ENCODE data around the gene SYNE1. TPM values are rescaled to one million over a fixed set of nuclear protein-coding genes. Genes with fewer than 3 reads are reported as not detected.
A peak's percentile ranks its signal among the peaks of the same experiment; 100 is the strongest.

The SYNE1 gene
- polyA plus RNA-seq, 1 donor = 28.2 TPM

- no CpG with 5 or more reads among the region's 3 CpGs for WGBS (ENCODE audit: insufficient coverage, low lambda C conversion rate)
- Histone ChIP-seq H3K4me3 (ENCODE audit: low read length) (no peak overlapping the region), H3K27me3 (ENCODE audit: control insufficient read depth, insufficient read depth, low read length) (no peaks in the 10 kb centered on the region), H3K27ac (ENCODE audit: low read length) (no peak overlapping the region), H3K4me1 (ENCODE audit: control insufficient read depth, insufficient read depth, low read length) (peaks cover 5% of the 10 kb centered on the region), H3K36me3 (ENCODE audit: control insufficient read depth, insufficient read depth, low read length) (no peaks in the 10 kb centered on the region), H3K9me3 (ENCODE audit: control insufficient read depth, low read depth, low read length) (no peaks in the 10 kb centered on the region)
- DNase-seq = no peak
Measured at GRCh38 chr6:152309006-152309405, 328.2 kb downstream of the SYNE1 start.

- H3K27me3 ChIP-seq (ENCODE audit: control insufficient read depth, insufficient read depth, low read length) = no peaks in the 10 kb centered on the region
- WGBS (ENCODE audit: insufficient coverage, low lambda C conversion rate) = 83% methylated on average over 4 of the region's 5 CpGs
- H3K4me3 ChIP-seq (ENCODE audit: low read length) = no peak overlapping the region
- no peaks in the 10 kb centered on the region for H3K36me3 ChIP-seq (ENCODE audit: control insufficient read depth, insufficient read depth, low read length)
- H3K9me3 ChIP-seq (ENCODE audit: control insufficient read depth, low read depth, low read length) = no peaks in the 10 kb centered on the region
- no peak overlapping the region for H3K27ac ChIP-seq (ENCODE audit: low read length)
- no peak for DNase-seq
- peaks cover 3% of the 10 kb centered on the region for H3K4me1 ChIP-seq (ENCODE audit: control insufficient read depth, insufficient read depth, low read length)
Measured at GRCh38 chr6:152308306-152308705, 328.9 kb downstream of the SYNE1 start.

DNA sequence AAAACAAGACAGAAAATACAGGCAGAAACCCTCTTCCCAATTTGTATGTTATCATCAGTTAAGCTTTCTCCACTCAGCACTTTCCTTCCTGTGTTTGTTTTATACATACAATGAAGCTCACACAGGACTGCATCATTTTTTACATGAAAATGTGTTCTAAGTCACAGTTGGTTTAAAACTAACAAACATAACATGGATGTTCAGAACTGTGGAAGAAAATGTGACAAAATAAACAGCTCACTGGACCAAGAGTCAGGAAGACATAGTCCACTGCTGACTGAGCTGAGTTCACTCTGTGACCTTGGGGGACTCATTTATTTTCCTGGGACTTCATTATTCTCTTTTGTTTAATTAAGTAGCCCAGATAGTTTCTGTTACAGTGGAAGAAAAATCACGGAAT is 331.5 kb downstream of the SYNE1 start:
- Histone ChIP-seq H3K27me3 (ENCODE audit: control insufficient read depth, insufficient read depth, low read length) (no peaks in the 10 kb centered on the region), H3K9me3 (ENCODE audit: control insufficient read depth, low read depth, low read length) (no peaks in the 10 kb centered on the region), H3K4me3 (ENCODE audit: low read length) (no peak overlapping the region), H3K36me3 (ENCODE audit: control insufficient read depth, insufficient read depth, low read length) (no peaks in the 10 kb centered on the region), H3K27ac (ENCODE audit: low read length) (peak overlapping the region; percentile 6), H3K4me1 (ENCODE audit: control insufficient read depth, insufficient read depth, low read length) (peaks cover 3% of the 10 kb centered on the region)
- no peak for DNase-seq
- WGBS (ENCODE audit: insufficient coverage, low lambda C conversion rate) = no CpG with 5 or more reads among the region's 1 CpG

DNA sequence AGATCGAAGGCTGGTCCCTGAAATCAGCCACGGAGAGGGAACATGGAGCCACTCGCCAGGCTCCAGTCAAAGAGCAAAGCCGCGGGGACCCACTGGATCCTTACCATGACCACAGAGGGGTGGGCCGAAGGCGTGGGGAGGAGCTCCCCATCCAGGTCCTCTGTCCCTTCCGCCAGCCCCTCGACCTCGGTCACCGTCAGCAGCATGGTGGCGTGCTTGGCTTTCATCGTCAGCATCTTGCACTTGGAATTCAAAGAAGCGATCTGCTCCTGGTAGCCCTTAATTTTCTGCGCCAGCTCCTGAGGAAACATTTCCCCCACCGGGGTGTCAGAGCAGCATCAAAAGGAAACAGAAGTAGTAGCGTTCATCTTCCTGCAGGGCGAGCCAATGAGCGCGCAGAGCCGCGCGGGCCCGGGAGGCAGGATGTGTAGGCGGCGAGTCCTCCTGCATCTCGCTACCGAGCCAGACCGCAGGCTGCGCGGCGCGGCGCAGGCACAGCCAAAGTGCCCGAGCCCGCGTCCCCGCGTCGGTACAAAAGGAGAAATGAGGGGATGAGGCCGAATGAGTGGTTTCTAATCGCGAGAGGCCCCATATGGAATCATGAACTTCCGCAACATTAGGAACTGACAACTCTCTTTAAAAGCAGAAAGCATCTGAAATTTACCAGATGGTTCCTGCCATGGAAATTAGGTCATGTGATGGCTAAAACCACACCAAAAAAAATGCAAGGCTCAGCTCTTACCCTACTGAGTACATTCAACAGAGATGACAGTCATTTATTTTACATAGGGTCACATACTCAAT is 335.2 kb downstream of the SYNE1 start:
- Histone ChIP-seq H3K36me3 (ENCODE audit: control insufficient read depth, insufficient read depth, low read length) (no peaks in the 10 kb centered on the region), H3K27me3 (ENCODE audit: control insufficient read depth, insufficient read depth, low read length) (no peaks in the 10 kb centered on the region), H3K4me1 (ENCODE audit: control insufficient read depth, insufficient read depth, low read length) (peaks cover 3% of the 10 kb centered on the region), H3K27ac (ENCODE audit: low read length) (peak overlapping the region; percentile 69), H3K4me3 (ENCODE audit: low read length) (peak overlapping the region; percentile 55), H3K9me3 (ENCODE audit: control insufficient read depth, low read depth, low read length) (no peaks in the 10 kb centered on the region)
- no CpG with 5 or more reads among the region's 44 CpGs for WGBS (ENCODE audit: insufficient coverage, low lambda C conversion rate)
- peak; percentile 81 to 85 for DNase-seq

DNA sequence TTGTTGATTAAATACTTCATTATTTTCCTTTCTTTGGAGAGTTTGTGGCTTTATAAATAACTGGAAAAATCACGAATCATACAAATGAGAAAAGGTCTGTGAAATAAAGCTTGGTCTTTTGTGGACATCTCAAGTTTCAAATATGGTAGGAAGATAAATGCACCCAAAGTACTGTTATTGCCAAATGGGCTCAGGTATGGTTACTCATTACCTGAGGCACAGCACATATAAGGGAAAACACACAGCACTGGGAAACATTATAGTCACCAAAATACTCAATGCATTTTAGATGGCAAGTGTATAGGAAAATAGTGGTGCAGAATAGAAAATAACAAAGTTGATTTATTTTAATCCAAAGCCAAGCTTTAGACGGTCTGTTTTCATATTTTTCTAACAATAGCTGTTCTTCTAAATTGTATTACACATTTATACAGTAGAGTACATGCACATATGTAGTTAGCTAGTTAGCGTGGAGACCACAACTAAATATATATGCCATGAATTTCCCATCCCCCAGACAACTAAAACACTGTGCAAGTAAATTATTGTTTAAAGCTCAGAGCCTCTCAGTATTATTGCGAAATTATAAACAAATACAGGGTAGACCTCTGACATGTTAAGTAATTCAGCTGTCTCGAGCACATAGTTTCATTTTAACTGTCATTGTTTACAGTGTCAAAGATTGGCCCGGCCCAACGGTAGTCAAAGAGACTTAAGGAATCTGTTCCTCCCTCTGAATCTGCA is 336.0 kb downstream of the SYNE1 start:
- DNase-seq = peak; percentile 31 to 80
- Histone ChIP-seq H3K4me3 (ENCODE audit: low read length) (peak overlapping the region; percentile 55), H3K27me3 (ENCODE audit: control insufficient read depth, insufficient read depth, low read length) (no peaks in the 10 kb centered on the region), H3K9me3 (ENCODE audit: control insufficient read depth, low read depth, low read length) (no peaks in the 10 kb centered on the region), H3K27ac (ENCODE audit: low read length) (peak overlapping the region; percentile 69), H3K36me3 (ENCODE audit: control insufficient read depth, insufficient read depth, low read length) (no peaks in the 10 kb centered on the region), H3K4me1 (ENCODE audit: control insufficient read depth, insufficient read depth, low read length) (peaks cover 3% of the 10 kb centered on the region)
- WGBS (ENCODE audit: insufficient coverage, low lambda C conversion rate) = 63% methylated on average over 2 of the region's 7 CpGs

DNA sequence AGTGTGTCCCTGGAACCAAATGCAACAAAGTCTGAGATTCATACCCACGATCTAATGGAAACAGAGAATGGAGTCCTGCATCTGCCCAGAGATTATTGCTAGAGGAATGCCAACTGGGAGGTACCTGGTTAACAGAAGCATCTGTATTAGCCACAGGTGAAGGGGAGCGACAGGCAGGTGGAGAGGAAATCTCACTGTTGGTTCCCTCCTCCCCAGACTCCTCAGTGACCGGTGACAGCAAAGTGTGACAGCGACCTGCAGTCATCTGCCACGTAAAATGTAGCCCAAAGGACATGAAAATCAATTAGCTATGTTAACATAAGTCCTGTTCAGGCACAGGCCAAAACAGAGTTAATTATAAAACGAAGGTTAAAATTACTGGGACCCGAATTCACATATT is 336.6 kb downstream of the SYNE1 start:
- no peak overlapping the region for H3K27ac ChIP-seq (ENCODE audit: low read length)
- H3K9me3 ChIP-seq (ENCODE audit: control insufficient read depth, low read depth, low read length) = no peaks in the 10 kb centered on the region
- H3K36me3 ChIP-seq (ENCODE audit: control insufficient read depth, insufficient read depth, low read length) = no peaks in the 10 kb centered on the region
- peaks cover 3% of the 10 kb centered on the region for H3K4me1 ChIP-seq (ENCODE audit: control insufficient read depth, insufficient read depth, low read length)
- H3K4me3 ChIP-seq (ENCODE audit: low read length) = no peak overlapping the region
- no peaks in the 10 kb centered on the region for H3K27me3 ChIP-seq (ENCODE audit: control insufficient read depth, insufficient read depth, low read length)
- no CpG with 5 or more reads among the region's 7 CpGs for WGBS (ENCODE audit: insufficient coverage, low lambda C conversion rate)
- DNase-seq = no peak

DNA sequence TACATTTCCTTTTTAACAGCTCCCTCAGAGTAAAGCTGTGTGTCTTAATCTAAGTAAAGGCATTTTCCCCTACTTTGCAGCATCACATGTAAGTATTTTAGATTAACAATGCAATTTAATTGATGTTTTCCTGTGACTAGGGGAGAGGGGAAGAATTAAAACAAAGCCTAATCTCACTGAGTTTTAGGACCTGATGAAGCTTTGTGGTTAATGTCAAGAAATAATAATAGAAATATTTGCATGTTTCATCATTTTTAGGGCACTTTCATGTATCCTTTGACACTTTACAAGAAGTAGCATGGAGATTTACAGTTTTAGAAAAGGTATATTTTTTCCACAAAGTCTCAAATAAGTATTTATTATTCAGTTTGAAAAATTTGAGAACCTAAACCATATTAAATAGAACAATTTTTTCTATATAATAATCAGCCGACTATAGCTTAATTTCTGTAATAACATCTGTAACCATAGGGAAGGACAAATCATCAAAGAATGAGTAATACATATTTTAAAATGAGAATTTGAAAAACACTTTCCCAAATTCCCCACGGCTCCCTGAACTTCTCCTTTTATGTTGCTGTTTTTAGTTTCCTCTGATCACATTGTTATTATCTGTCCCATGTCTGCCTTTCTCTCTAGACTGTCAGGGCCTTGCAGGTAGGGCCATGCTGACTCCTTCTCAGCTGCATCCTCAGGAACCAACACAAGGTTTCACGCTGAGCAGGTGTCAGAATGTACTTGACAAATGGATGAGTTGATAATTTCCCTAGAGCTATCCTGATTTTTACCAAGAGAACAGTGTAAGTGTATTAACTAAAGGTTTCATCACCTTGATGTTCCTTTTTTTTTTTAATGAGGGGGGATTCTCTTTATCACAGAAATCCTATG is 338.1 kb downstream of the SYNE1 start:
- no peak overlapping the region for H3K27ac ChIP-seq (ENCODE audit: low read length)
- H3K9me3 ChIP-seq (ENCODE audit: control insufficient read depth, low read depth, low read length) = no peaks in the 10 kb centered on the region
- H3K4me3 ChIP-seq (ENCODE audit: low read length) = no peak overlapping the region
- WGBS (ENCODE audit: insufficient coverage, low lambda C conversion rate) = 100% methylated on average over 2 of the region's 3 CpGs
- H3K4me1 ChIP-seq (ENCODE audit: control insufficient read depth, insufficient read depth, low read length) = no peaks in the 10 kb centered on the region
- no peaks in the 10 kb centered on the region for H3K27me3 ChIP-seq (ENCODE audit: control insufficient read depth, insufficient read depth, low read length)
- no peak for DNase-seq
- H3K36me3 ChIP-seq (ENCODE audit: control insufficient read depth, insufficient read depth, low read length) = no peaks in the 10 kb centered on the region

DNA sequence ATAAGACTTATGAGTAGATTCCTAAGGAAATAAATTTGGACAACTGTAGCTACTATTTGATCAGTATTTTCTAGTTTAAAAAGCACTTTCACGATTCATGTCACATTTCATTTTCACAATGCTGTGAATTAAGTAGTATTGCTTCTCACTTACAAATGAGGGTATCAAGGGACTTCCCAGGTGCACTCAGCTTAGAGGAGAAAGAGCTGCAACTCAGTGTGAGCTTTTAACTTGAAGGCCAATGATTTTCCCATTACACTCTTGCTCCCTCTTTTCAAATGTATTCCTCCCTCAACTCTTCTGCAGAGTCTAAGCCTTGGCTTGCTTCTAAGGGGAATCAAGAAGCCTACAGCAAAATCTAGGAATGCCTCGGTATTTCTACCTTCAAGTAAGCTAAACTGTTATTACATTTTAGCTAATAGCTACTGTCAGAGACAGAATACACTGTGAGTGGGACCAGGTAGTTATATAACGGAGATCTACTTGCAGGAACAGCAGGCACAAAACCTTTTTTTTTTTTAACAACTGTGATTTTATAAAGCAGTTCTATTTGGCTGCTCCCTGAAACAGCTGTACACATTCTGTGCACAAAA is 339.0 kb downstream of the SYNE1 start:
- WGBS (ENCODE audit: insufficient coverage, low lambda C conversion rate) = 84% methylated on average over 2 of the region's 3 CpGs
- DNase-seq = no peak
- Histone ChIP-seq H3K4me1 (ENCODE audit: control insufficient read depth, insufficient read depth, low read length) (no peaks in the 10 kb centered on the region), H3K27me3 (ENCODE audit: control insufficient read depth, insufficient read depth, low read length) (no peaks in the 10 kb centered on the region), H3K9me3 (ENCODE audit: control insufficient read depth, low read depth, low read length) (no peaks in the 10 kb centered on the region), H3K36me3 (ENCODE audit: control insufficient read depth, insufficient read depth, low read length) (peaks cover 9% of the 10 kb centered on the region), H3K27ac (ENCODE audit: low read length) (no peak overlapping the region), H3K4me3 (ENCODE audit: low read length) (no peak overlapping the region)

- no peak for DNase-seq
- no peak overlapping the region for H3K27ac ChIP-seq (ENCODE audit: low read length)
- H3K36me3 ChIP-seq (ENCODE audit: control insufficient read depth, insufficient read depth, low read length) = peaks cover 15% of the 10 kb centered on the region
- no CpG with 5 or more reads among the region's 3 CpGs for WGBS (ENCODE audit: insufficient coverage, low lambda C conversion rate)
- no peak overlapping the region for H3K4me3 ChIP-seq (ENCODE audit: low read length)
- H3K4me1 ChIP-seq (ENCODE audit: control insufficient read depth, insufficient read depth, low read length) = no peaks in the 10 kb centered on the region
- H3K27me3 ChIP-seq (ENCODE audit: control insufficient read depth, insufficient read depth, low read length) = no peaks in the 10 kb centered on the region
- H3K9me3 ChIP-seq (ENCODE audit: control insufficient read depth, low read depth, low read length) = no peaks in the 10 kb centered on the region
Measured at GRCh38 chr6:152296648-152297376, 340.4 kb downstream of the SYNE1 start.
